ENCODE results near the gene TVP23C. TPM values are rescaled to one million over a fixed set of nuclear protein-coding genes. Genes with fewer than 3 reads are reported as not detected.

TVP23C gene
- total and polyA plus RNA-seq, 2 of the 8 experiments (the other 6 are each of a cell fraction or from before 2014, with no cell fraction given) = 2.9 to 9.6 TPM

DNA sequence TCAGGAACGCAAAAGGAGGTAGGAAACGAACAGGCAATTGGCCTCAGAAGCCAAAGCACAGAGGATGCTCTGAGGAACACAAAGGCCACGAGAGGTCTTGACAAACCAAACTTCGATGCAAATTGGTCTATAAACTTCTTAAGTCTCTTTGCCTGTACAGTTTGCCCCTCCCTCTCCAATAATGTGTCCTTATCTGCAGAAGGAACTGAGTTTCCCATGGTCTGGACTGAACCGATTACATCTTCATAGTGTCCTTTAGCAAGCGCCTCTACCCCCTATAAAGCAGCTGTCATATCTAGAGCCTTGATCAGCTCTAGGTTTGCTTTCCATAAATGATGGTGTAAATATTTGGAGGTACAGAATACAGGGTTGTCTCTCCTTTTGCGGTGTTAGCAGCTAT lies 92.7 kb downstream of the TVP23C start:
- 76% methylated on average over 7 of the region's 7 CpGs; no CpG with 5 or more reads in 1 of the 2 experiments for WGBS, 2 experiments (ENCODE audit: extremely low coverage in 1 of 2, insufficient coverage in 1 of 2, insufficient read length in 1 of 2, insufficient replicate concordance in 2 of 2, low coverage in 1 of 2, low lambda C conversion rate in 2 of 2, missing lambda C conversion rate in 1 of 2)
- no peak overlapping the region for H4K8ac ChIP-seq (ENCODE audit: extremely low read depth, insufficient read depth, low read length)
- no peak overlapping the region for H2AFZ ChIP-seq (ENCODE audit: low read length)
- no peaks in the 10 kb centered on the region for H3K27me3 ChIP-seq (replicated peaks in 1 of 4; ENCODE audit: control insufficient read depth in 3 of 4, extremely low read depth in 1 of 4, insufficient read depth in 3 of 4, low read length in 3 of 4)
- H3K79me1 ChIP-seq (ENCODE audit: low read depth, low read length) = no peaks in the 10 kb centered on the region
- H2BK12ac ChIP-seq (ENCODE audit: low read depth, low read length) = no peak overlapping the region
- no peaks in the 10 kb centered on the region for H3K9me3 ChIP-seq (ENCODE audit: insufficient read depth in 2 of 2, low read depth in 1 of 2, low read length in 1 of 2)
- no peak overlapping the region for H3K56ac ChIP-seq (replicated peaks; ENCODE audit: insufficient read length, low read depth, low read length)
- no peak overlapping the region for H3K14ac ChIP-seq (ENCODE audit: insufficient read length)
- no peaks in the 10 kb centered on the region; a peak in 1 of 8 replicates for H3K36me3 ChIP-seq (ENCODE audit: control insufficient read depth in 2 of 4, insufficient read depth in 4 of 4, low read length in 3 of 4)
- no peak overlapping the region for H3K4me2 ChIP-seq (ENCODE audit: insufficient read depth in 1 of 2, low read depth in 2 of 2, low read length in 2 of 2)
- H2BK20ac ChIP-seq (ENCODE audit: low read length) = no peak overlapping the region
- no peaks in the 10 kb centered on the region for H3K79me2 ChIP-seq (ENCODE audit: control insufficient read depth in 1 of 2, insufficient read depth in 2 of 2, low read length in 2 of 2)
- H2BK120ac ChIP-seq (replicated peaks; ENCODE audit: low read depth, low read length) = no peak overlapping the region
- peaks cover 0 to 5% (median 3%) of the 10 kb centered on the region in 4 experiments; a peak in 4 of 7 replicates for H3K4me1 ChIP-seq (replicated peaks in 1 of 4; ENCODE audit: control insufficient read depth in 3 of 4, insufficient read depth in 4 of 4, low read length in 3 of 4)
- no peak overlapping the region for H3K9ac ChIP-seq (replicated peaks in 1 of 4; ENCODE audit: extremely low read depth in 1 of 4, low read depth in 3 of 4, low read length in 3 of 4)
- H3K23me2 ChIP-seq (ENCODE audit: low read depth, low read length) = no peaks in the 10 kb centered on the region
- no peak overlapping the region for H4K5ac ChIP-seq (ENCODE audit: insufficient read length, low read depth, low read length)
- no peak overlapping the region for H2AK5ac ChIP-seq (ENCODE audit: low read depth, low read length)
- FAIRE-seq = no peak
- peaks cover 0 to 5% of the 10 kb centered on the region in 2 experiments for H4K20me1 ChIP-seq (replicated peaks in 1 of 2; ENCODE audit: control insufficient read depth in 1 of 2, insufficient read depth in 2 of 2, low read length in 2 of 2)
- CTCF ChIA-PET (ENCODE audit: partially characterized antibody) = interaction anchor here (0.6 to 1.7 kb wide), 3 partner anchors 31 to 434 kb away, joined by 3 to 8 read pairs (median 4); no protein-coding TSS in a partner anchor
- H3K27ac ChIP-seq (ENCODE audit: low read depth, low read length) = no peak overlapping the region
- H3K4ac ChIP-seq (replicated peaks; ENCODE audit: insufficient read length, low read depth, low read length) = no peak overlapping the region
- POLR2A ChIA-PET (ENCODE audit: partially characterized antibody) = no interaction called here
- H3K23ac ChIP-seq (ENCODE audit: insufficient read length) = no peak overlapping the region
- H2BK5ac ChIP-seq (ENCODE audit: low read depth, low read length) = no peak overlapping the region
- no peak for DNase-seq (ENCODE audit: low read depth in 1 of 2, low spot score in 2 of 2)
- no peak overlapping the region for H2BK15ac ChIP-seq (ENCODE audit: low read length)
- no peak overlapping the region for H3K4me3 ChIP-seq (ENCODE audit: extremely low read depth in 1 of 4, insufficient read depth in 2 of 4, low read depth in 3 of 4, low read length in 4 of 4)
- no peak overlapping the region for H4K91ac ChIP-seq (replicated peaks; ENCODE audit: insufficient read length, low read length)
- no peak overlapping the region for H3K18ac ChIP-seq (ENCODE audit: extremely low read depth, low read length)
- TF ChIP-seq TCF12 (IDR thresholded peaks at IDR 0.05; ENCODE audit: low read depth, low read length) = no peak
- no peak for TF ChIP-seq CEBPB (IDR thresholded peaks at IDR 0.05; ENCODE audit: low read depth, low read length)
- TF ChIP-seq BCL11A (IDR thresholded peaks at IDR 0.05; ENCODE audit: low read depth in 2 of 2, low read length in 2 of 2) = no peak
- no peak for TF ChIP-seq RNF2 (IDR thresholded peaks at IDR 0.05; ENCODE audit: borderline replicate concordance, low read depth, low read length, missing control alignments, poor library complexity, severe bottlenecking)
- TF ChIP-seq RXRA (IDR thresholded peaks at IDR 0.05; ENCODE audit: insufficient read depth, low read depth, low read length) = no peak
- TF ChIP-seq SP2 (IDR thresholded peaks at IDR 0.05; ENCODE audit: low read length) = no peak
- TF ChIP-seq SAP30 (IDR thresholded peaks at IDR 0.05; ENCODE audit: insufficient read depth, insufficient replicate concordance, low read length) = no peak
- no peak for TF ChIP-seq SRF (IDR thresholded peaks at IDR 0.05; ENCODE audit: low read depth, low read length)
- TF ChIP-seq, protein P1, sequence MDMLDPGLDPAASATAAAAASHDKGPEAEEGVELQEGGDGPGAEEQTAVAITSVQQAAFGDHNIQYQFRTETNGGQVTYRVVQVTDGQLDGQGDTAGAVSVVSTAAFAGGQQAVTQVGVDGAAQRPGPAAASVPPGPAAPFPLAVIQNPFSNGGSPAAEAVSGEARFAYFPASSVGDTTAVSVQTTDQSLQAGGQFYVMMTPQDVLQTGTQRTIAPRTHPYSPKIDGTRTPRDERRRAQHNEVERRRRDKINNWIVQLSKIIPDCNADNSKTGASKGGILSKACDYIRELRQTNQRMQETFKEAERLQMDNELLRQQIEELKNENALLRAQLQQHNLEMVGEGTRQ (IDR thresholded peaks at IDR 0.05; ENCODE audit: low read length) = no peak
- TF ChIP-seq, protein P2, sequence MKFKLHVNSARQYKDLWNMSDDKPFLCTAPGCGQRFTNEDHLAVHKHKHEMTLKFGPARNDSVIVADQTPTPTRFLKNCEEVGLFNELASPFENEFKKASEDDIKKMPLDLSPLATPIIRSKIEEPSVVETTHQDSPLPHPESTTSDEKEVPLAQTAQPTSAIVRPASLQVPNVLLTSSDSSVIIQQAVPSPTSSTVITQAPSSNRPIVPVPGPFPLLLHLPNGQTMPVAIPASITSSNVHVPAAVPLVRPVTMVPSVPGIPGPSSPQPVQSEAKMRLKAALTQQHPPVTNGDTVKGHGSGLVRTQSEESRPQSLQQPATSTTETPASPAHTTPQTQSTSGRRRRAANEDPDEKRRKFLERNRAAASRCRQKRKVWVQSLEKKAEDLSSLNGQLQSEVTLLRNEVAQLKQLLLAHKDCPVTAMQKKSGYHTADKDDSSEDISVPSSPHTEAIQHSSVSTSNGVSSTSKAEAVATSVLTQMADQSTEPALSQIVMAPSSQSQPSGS (IDR thresholded peaks at IDR 0.05; ENCODE audit: low read length) = no peak
- no peak for TF ChIP-seq TBP (IDR thresholded peaks at IDR 0.05; ENCODE audit: low read depth, low read length)
